Measurements from ENCODE around the gene ADGRD1. TPM values are rescaled to one million over a fixed set of nuclear protein-coding genes. Genes with fewer than 3 reads are reported as not detected.

The ADGRD1 gene
- total RNA-seq, 1 experiment from 2014 or later: 0.77 TPM

- no peak for TF ChIP-seq KAT7 (CRISPR knock-in tag; IDR thresholded peaks at IDR 0.05; ENCODE audit: borderline replicate concordance)
- no peak for TF ChIP-seq IRF2 (CRISPR knock-in tag; IDR thresholded peaks at IDR 0.05; ENCODE audit: borderline replicate concordance, low read depth)
- no peak for TF ChIP-seq GABPB1 (CRISPR knock-in tag; IDR thresholded peaks at IDR 0.05)
- no peak for TF ChIP-seq ZNF396 (CRISPR knock-in tag; IDR thresholded peaks at IDR 0.05; ENCODE audit: borderline replicate concordance)
- TF ChIP-seq HMGXB4 (CRISPR knock-in tag; IDR thresholded peaks at IDR 0.05): no peak
- no peak for TF ChIP-seq PRDM15 (CRISPR knock-in tag; IDR thresholded peaks at IDR 0.05)
Measured at GRCh38 chr12:131052929-131053328, 99.2 kb downstream of the ADGRD1 start (continued).

DNA sequence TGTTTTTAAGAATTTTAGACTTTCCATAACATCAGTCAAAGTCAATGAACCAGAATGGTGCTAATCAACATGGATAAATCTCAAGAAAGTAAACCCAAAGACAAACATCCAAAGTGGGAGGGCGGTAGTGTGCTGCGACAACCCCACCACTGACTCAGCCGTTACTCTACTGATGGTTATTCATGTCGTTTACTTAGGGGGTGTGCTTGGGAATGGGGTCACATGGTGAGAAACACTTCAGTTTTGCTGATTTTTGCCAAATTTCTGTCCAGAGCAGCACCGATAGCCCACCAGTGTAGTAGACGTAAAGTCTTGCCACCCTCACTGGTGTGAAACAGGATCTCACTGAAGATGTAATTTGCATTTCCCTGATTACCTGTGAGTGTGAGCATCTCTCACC, 99.9 kb downstream of the ADGRD1 start:
- TF ChIP-seq PRDM15 (CRISPR knock-in tag; IDR thresholded peaks at IDR 0.05): no peak
- TF ChIP-seq, protein P1, sequence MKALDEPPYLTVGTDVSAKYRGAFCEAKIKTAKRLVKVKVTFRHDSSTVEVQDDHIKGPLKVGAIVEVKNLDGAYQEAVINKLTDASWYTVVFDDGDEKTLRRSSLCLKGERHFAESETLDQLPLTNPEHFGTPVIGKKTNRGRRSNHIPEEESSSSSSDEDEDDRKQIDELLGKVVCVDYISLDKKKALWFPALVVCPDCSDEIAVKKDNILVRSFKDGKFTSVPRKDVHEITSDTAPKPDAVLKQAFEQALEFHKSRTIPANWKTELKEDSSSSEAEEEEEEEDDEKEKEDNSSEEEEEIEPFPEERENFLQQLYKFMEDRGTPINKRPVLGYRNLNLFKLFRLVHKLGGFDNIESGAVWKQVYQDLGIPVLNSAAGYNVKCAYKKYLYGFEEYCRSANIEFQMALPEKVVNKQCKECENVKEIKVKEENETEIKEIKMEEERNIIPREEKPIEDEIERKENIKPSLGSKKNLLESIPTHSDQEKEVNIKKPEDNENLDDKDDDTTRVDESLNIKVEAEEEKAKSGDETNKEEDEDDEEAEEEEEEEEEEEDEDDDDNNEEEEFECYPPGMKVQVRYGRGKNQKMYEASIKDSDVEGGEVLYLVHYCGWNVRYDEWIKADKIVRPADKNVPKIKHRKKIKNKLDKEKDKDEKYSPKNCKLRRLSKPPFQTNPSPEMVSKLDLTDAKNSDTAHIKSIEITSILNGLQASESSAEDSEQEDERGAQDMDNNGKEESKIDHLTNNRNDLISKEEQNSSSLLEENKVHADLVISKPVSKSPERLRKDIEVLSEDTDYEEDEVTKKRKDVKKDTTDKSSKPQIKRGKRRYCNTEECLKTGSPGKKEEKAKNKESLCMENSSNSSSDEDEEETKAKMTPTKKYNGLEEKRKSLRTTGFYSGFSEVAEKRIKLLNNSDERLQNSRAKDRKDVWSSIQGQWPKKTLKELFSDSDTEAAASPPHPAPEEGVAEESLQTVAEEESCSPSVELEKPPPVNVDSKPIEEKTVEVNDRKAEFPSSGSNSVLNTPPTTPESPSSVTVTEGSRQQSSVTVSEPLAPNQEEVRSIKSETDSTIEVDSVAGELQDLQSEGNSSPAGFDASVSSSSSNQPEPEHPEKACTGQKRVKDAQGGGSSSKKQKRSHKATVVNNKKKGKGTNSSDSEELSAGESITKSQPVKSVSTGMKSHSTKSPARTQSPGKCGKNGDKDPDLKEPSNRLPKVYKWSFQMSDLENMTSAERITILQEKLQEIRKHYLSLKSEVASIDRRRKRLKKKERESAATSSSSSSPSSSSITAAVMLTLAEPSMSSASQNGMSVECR (CRISPR knock-in tag; IDR thresholded peaks at IDR 0.05; ENCODE audit: borderline replicate concordance): no peak
- no peak for TF ChIP-seq HMGA2 (CRISPR knock-in tag; IDR thresholded peaks at IDR 0.05)
- TF ChIP-seq FOXP1 (CRISPR knock-in tag; IDR thresholded peaks at IDR 0.05; ENCODE audit: borderline replicate concordance): no peak
- no peak for TF ChIP-seq ZNF317 (CRISPR knock-in tag; IDR thresholded peaks at IDR 0.05; ENCODE audit: borderline replicate concordance, low read depth)
- no peak for TF ChIP-seq ZNF232 (CRISPR knock-in tag; IDR thresholded peaks at IDR 0.05)
- TF ChIP-seq ERG (CRISPR knock-in tag; IDR thresholded peaks at IDR 0.05): no peak
- no peak for TF ChIP-seq NR3C1 (CRISPR knock-in tag; conservative IDR thresholded peaks at IDR 0.05; ENCODE audit: low read depth)
- TF ChIP-seq USF2 (CRISPR knock-in tag; IDR thresholded peaks at IDR 0.05): no peak
- TF ChIP-seq, protein P2, sequence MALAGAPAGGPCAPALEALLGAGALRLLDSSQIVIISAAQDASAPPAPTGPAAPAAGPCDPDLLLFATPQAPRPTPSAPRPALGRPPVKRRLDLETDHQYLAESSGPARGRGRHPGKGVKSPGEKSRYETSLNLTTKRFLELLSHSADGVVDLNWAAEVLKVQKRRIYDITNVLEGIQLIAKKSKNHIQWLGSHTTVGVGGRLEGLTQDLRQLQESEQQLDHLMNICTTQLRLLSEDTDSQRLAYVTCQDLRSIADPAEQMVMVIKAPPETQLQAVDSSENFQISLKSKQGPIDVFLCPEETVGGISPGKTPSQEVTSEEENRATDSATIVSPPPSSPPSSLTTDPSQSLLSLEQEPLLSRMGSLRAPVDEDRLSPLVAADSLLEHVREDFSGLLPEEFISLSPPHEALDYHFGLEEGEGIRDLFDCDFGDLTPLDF (CRISPR knock-in tag; IDR thresholded peaks at IDR 0.05): no peak
- Mint-ChIP-seq H3K27ac (no peak overlapping the region), H3K4me1 (0 out of 2 replicates have a peak, but pooled peaks cover 4% of the 10 kb centered on the region), H3K27me3 (ENCODE audit: low read depth) (no peaks in the 10 kb centered on the region), H3K4me3 (no peak overlapping the region), H3K9me3 (no peaks in the 10 kb centered on the region), H3K36me3 (no peaks in the 10 kb centered on the region)
- CTCF ChIA-PET: interaction anchor here (1.8 kb wide), 1 partner anchor 51 kb away, joined by 5 read pairs; no protein-coding TSS in a partner anchor
- POLR2A ChIA-PET: interaction anchor here (0.6 kb wide), 1 partner anchor 42 kb away, joined by 3 read pairs; no protein-coding TSS in a partner anchor
- DNase-seq (ENCODE audit: low spot score) (no peak), ATAC-seq (no peak)

Data from WTC11 (cell line).